ENCODE measurements around the gene INPP5K. TPM values are rescaled to one million over a fixed set of nuclear protein-coding genes. Genes with fewer than 3 reads are reported as not detected.
"Not testable (repeated sequence)": the region's sequence is repeated elsewhere in the genome, so short reads cannot be mapped to it uniquely, and the experiment has no call there.

The INPP5K gene
- total and polyA plus RNA-seq, 10 donors: 22.3 to 107 (median 51.4) TPM

GRCh38 chr17:1447052-1447451, 69.4 kb downstream of the INPP5K start:
- Histone ChIP-seq H3K4me1 (peaks cover 6 to 81% (median 47%) of the 10 kb centered on the region in 6 donors), H3K27ac (peak overlapping the region in 7 of 8 donors; percentile 32 to 78 (median 73)), H3K9me3 (no peaks in the 10 kb centered on the region), H3K36me3 (peaks cover 0 to 69% (median 1%) of the 10 kb centered on the region in 6 donors), H3K4me3 (peak overlapping the region in 1 of 8 donors; percentile 35), H3K27me3 (replicated peaks in 1 of 7) (no peaks in the 10 kb centered on the region)
- no peak for DNase-seq
- no peak for TF ChIP-seq POLR2A (IDR thresholded peaks at IDR 0.05)
- TF ChIP-seq CTCF (IDR thresholded peaks at IDR 0.05 in 8 of 11, conservative IDR thresholded peaks at IDR 0.05 in 3 of 11): no peak
- TF ChIP-seq POLR2AphosphoS5 (IDR thresholded peaks at IDR 0.05): peak in 1 of 3 donors; percentile 38
- intact Hi-C loops (cut with DNase I; ENCODE audit: low total_unique reads): no loop called here
- 28 to 52% (median 37%) methylated on average over 7 of the region's 7 CpGs for WGBS, 5 donors

- intact Hi-C loops (cut with DNase I; ENCODE audit: low total_unique reads): no loop called here
- peak overlapping the region in 6 of 8 donors; percentile 13 to 78 (median 71) for H3K27ac ChIP-seq
- peaks cover 5 to 81% (median 43%) of the 10 kb centered on the region in 6 donors for H3K4me1 ChIP-seq
- no peaks in the 10 kb centered on the region for H3K9me3 ChIP-seq
- no peak for DNase-seq
- WGBS, 5 donors: 91 to 96% (median 94%) methylated on average over 12 of the region's 12 CpGs
- H3K27me3 ChIP-seq (replicated peaks in 1 of 7): no peaks in the 10 kb centered on the region
- H3K36me3 ChIP-seq: peaks cover 0 to 69% (median 0%) of the 10 kb centered on the region in 6 donors
- TF ChIP-seq POLR2AphosphoS5 (IDR thresholded peaks at IDR 0.05) (no peak), POLR2A (IDR thresholded peaks at IDR 0.05) (no peak), CTCF (IDR thresholded peaks at IDR 0.05 in 8 of 11, conservative IDR thresholded peaks at IDR 0.05 in 3 of 11) (no peak)
- no peak overlapping the region for H3K4me3 ChIP-seq
Measured at GRCh38 chr17:1446201-1446600, 70.2 kb downstream of the INPP5K start.

- peak overlapping the region in 3 of 8 donors; percentile 27 to 78 (median 75) for H3K27ac ChIP-seq
- H3K9me3 ChIP-seq; H3K27me3 ChIP-seq (replicated peaks in 1 of 7); intact Hi-C loops (cut with DNase I; ENCODE audit: low total_unique reads); DNase-seq; H3K4me3 ChIP-seq: not testable (repeated sequence)
- WGBS, 5 donors: 76 to 96% (median 91%) methylated on average over 4 of the region's 4 CpGs
- peaks cover 0 to 73% (median 0%) of the 10 kb centered on the region in 6 donors for H3K36me3 ChIP-seq
- peaks cover 5 to 76% (median 42%) of the 10 kb centered on the region in 6 donors for H3K4me1 ChIP-seq
Measured at GRCh38 chr17:1445695-1446094, 70.7 kb downstream of the INPP5K start.

Other genes with a start within 250 kb of the INPP5K start
- not detected for gene BHLHA9, start 246.2 kb downstream of the INPP5K start, total RNA-seq
- not detected for gene BHLHA9, start 246.2 kb downstream of the INPP5K start, polyA plus RNA-seq
- not detected for gene TRARG1, start 236.9 kb downstream of the INPP5K start, total RNA-seq
- under 1 TPM; 0.03 to 0.22 (median 0.11) TPM for gene TRARG1, start 236.9 kb downstream of the INPP5K start, polyA plus RNA-seq
- gene YWHAE, start 116.4 kb downstream of the INPP5K start, total RNA-seq: 100 to 1,000 TPM; 234 to 645 (median 289) TPM
- gene YWHAE, start 116.4 kb downstream of the INPP5K start, polyA plus RNA-seq: 100 to 1,000 TPM; 104 to 199 (median 142) TPM
- 10 to 100 TPM; 39.3 to 54.6 (median 48.2) TPM for gene CRK, start 60.4 kb downstream of the INPP5K start, total RNA-seq
- 10 to 100 TPM; 11.7 to 20.7 (median 12.0) TPM for gene CRK, start 60.4 kb downstream of the INPP5K start, polyA plus RNA-seq
- gene MYO1C, start 23.9 kb downstream of the INPP5K start, total RNA-seq: 100 to 1,000 TPM in 2 of 7 donors, 10 to 100 TPM in 5; 49.2 to 135 (median 81.6) TPM
- 10 to 100 TPM; 14.6 to 21.6 (median 14.6) TPM for gene MYO1C, start 23.9 kb downstream of the INPP5K start, polyA plus RNA-seq
- 10 to 100 TPM; 47.3 to 88.0 (median 68.9) TPM for gene PITPNA, start 46.2 kb upstream of the INPP5K start, total RNA-seq
- gene PITPNA, start 46.2 kb upstream of the INPP5K start, polyA plus RNA-seq: 10 to 100 TPM; 17.0 to 29.6 (median 17.1) TPM
- gene SLC43A2, start 112.2 kb upstream of the INPP5K start, total RNA-seq: 10 to 100 TPM; 51.1 to 84.6 (median 67.3) TPM
- gene SLC43A2, start 112.2 kb upstream of the INPP5K start, polyA plus RNA-seq: 10 to 100 TPM; 12.6 to 26.8 (median 14.9) TPM
- 100 to 1,000 TPM in 2 of 7 donors, 10 to 100 TPM in 5; 55.5 to 112 (median 66.5) TPM for gene SCARF1, start 129.1 kb upstream of the INPP5K start, total RNA-seq
- gene SCARF1, start 129.1 kb upstream of the INPP5K start, polyA plus RNA-seq: 10 to 100 TPM in 2 of 3 donors, 1 to 10 TPM in 1; 5.1 to 31.2 (median 13.6) TPM
- gene RILP, start 133.3 kb upstream of the INPP5K start, total RNA-seq: 10 to 100 TPM; 15.8 to 43.9 (median 28.9) TPM
- gene RILP, start 133.3 kb upstream of the INPP5K start, polyA plus RNA-seq: 10 to 100 TPM; 14.7 to 25.6 (median 17.4) TPM
- gene PRPF8, start 168.3 kb upstream of the INPP5K start, total RNA-seq: 100 to 1,000 TPM; 210 to 320 (median 268) TPM
- gene PRPF8, start 168.3 kb upstream of the INPP5K start, polyA plus RNA-seq: 10 to 100 TPM; 67.2 to 91.8 (median 74.8) TPM
- gene TLCD2, start 193.8 kb upstream of the INPP5K start, total RNA-seq: 1 to 10 TPM; 1.7 to 5.4 (median 3.1) TPM
- under 1 TPM; 0.26 to 0.67 (median 0.28) TPM for gene TLCD2, start 193.8 kb upstream of the INPP5K start, polyA plus RNA-seq
- gene WDR81, start 208.1 kb upstream of the INPP5K start, total RNA-seq: 10 to 100 TPM; 38.2 to 74.7 (median 54.7) TPM
- 10 to 100 TPM; 16.2 to 41.3 (median 29.3) TPM for gene WDR81, start 208.1 kb upstream of the INPP5K start, polyA plus RNA-seq
- gene SERPINF2, start 226.3 kb upstream of the INPP5K start, total RNA-seq: 1 to 10 TPM; 1.6 to 7.9 (median 5.0) TPM
- gene SERPINF2, start 226.3 kb upstream of the INPP5K start, polyA plus RNA-seq: 1 to 10 TPM; 3.5 to 7.0 (median 4.9) TPM
- 100 to 1,000 TPM in 5 of 7 donors, 10 to 100 TPM in 2; 79.8 to 361 (median 192) TPM for gene SERPINF1, start 245.4 kb upstream of the INPP5K start, total RNA-seq
- gene SERPINF1, start 245.4 kb upstream of the INPP5K start, polyA plus RNA-seq: 100 to 1,000 TPM in 1 of 3 donors, 10 to 100 TPM in 2; 53.5 to 132 (median 99.5) TPM